ENCODE measurements around the gene STARD8.
"Not testable (repeated sequence)": the region's sequence is repeated elsewhere in the genome, so short reads cannot be mapped to it uniquely, and the experiment has no call there.

The STARD8 gene

GRCh38 chrX:68683580-68683979, 36.1 kb downstream of the STARD8 start:
- TF ChIP-seq CTCF (IDR thresholded peaks at IDR 0.05; ENCODE audit: borderline replicate concordance, insufficient read depth, low read depth, low read length), result no peak
- H3K4me3 ChIP-seq (ENCODE audit: low read depth, low read length), result no peak overlapping the region

- no peak overlapping the region for H3K4me3 ChIP-seq (ENCODE audit: low read depth, low read length)
- no peak for TF ChIP-seq CTCF (IDR thresholded peaks at IDR 0.05; ENCODE audit: borderline replicate concordance, insufficient read depth, low read depth, low read length)
Observed at GRCh38 chrX:68684291-68684918, 36.9 kb downstream of the STARD8 start.

DNA sequence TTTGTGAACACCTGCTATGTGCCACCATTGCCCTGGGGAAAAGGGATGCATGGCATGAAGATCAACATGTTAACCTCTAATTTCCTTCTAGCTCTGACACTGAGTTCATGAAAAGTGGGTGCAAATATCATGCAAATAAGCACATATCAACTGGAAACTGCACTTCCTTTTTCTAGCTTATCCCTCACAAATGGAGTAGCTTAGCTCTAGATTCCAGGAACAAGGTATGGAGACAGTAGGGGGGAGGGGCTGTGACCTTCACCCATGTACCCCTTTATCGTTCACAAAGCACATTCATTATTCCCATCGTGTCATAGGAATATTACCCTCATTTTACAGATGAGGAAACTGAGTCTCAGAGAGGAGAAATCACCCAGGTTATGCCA, 37.4 kb downstream of the STARD8 start:
- no peak for TF ChIP-seq CTCF (IDR thresholded peaks at IDR 0.05; ENCODE audit: borderline replicate concordance, insufficient read depth, low read depth, low read length)

GRCh38 chrX:68685685-68686084, 38.2 kb downstream of the STARD8 start:
- no peak overlapping the region for H3K4me3 ChIP-seq (ENCODE audit: low read depth, low read length)
- no peak for TF ChIP-seq CTCF (IDR thresholded peaks at IDR 0.05; ENCODE audit: borderline replicate concordance, insufficient read depth, low read depth, low read length)

More for the DNA sequence above, 37.4 kb downstream of the STARD8 start:
- H3K4me3 ChIP-seq (ENCODE audit: low read depth, low read length), result no peak overlapping the region

- no peak overlapping the region for H3K4me3 ChIP-seq (ENCODE audit: low read depth, low read length)
- TF ChIP-seq CTCF (IDR thresholded peaks at IDR 0.05; ENCODE audit: borderline replicate concordance, insufficient read depth, low read depth, low read length), result no peak
Observed at GRCh38 chrX:68686097-68686977, 38.9 kb downstream of the STARD8 start.

DNA sequence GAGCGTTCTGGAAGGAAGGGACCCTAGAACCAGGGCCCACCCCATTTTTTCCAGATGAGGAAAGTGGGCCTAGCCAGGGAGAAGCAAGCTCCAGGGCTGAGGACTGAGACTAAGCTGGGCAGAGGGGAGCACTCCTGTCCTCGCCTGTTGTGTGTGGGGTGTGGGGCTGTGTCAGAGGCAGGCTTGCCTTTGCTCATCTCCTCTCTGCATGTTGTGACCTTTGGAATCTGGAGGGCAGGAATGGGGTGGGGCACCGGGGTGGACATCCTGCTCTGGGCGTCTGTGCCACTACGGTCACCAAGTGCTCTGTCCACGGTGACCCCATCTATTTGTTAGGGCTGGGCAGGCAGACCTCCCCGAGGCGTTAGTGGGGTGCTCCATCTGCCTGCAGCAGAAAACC, 41.5 kb downstream of the STARD8 start:
- not testable (repeated sequence) for H3K4me3 ChIP-seq (ENCODE audit: low read depth, low read length)

DNA sequence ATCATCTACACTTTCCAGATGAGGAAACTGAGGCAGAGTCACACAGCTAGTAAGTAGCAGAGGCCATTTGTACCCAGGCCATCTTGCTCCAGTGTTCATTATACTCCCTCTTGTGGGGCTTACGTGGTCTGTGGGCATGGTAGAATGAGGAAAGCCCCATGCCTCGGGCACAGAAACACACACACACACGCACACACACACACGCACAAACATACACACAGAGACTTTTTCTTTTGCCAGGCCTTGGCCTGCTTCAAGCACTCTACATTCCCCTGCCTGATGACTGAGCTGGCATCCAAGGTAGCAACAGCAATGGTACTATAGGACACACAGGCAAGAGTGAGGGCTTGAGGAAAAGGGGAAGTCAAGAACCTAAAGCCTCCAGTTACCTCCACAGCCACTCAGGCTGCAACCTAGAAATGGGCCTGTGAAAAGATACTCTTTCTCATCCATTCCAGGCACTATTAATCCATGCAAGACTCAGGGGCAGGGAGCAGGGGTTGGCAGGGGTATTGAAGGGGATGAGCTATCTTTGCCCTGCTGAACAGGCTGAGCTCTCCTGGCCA, 43.6 kb downstream of the STARD8 start:
- TF ChIP-seq CTCF (IDR thresholded peaks at IDR 0.05; ENCODE audit: borderline replicate concordance, insufficient read depth, low read depth, low read length), result no peak

More for the DNA sequence above, 43.6 kb downstream of the STARD8 start:
- H3K4me3 ChIP-seq (ENCODE audit: low read depth, low read length), result no peak overlapping the region

All from GM12875 (cell line).